Measurements from ENCODE around the gene ANO1. TPM values are rescaled to one million over a fixed set of nuclear protein-coding genes. Genes with fewer than 3 reads are reported as not detected.

ANO1 gene
- total RNA-seq, 1 experiment from 2014 or later: 10.9 TPM

DNA sequence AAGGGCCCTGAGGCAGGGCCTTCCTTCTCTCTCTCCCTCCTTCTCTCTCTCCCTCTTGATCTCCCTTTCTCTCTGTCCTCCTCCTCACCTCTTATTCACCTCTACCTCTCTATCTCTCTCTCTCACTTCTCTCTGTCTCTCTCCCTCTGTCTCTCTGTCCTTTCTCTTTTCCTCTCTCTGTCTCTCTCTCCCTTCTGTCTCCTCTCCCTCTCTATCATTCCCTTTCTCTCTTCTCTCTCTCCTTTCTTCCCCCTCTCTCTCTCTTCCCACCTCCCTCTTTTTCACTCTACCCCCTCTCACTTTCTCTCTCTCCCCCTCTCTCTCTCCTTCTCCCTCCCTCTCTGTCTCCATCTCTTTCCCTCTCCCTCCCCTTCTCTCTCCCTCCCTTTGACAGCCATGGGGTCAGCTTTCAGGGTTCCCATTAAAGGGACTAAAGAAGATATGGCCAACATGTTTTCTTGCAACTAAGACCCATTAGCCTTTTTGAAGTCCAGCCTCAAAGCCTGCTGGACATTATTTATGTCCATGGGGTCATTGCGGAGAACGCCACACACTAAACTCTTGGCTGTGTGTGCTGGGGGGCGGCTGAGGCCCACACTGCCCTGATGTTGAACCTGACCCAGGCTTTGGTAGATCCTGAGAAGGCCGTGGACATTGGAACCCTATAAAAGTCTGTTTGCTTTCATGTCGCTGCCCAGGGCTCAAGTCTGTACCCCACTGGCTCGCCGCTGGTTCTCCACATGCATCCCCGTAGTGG lies 15.0 kb downstream of the ANO1 start:
- no peak overlapping the region for H2BK12ac ChIP-seq (ENCODE audit: insufficient read length, low read depth, low read length)
- H3K27ac ChIP-seq (ENCODE audit: insufficient read length, low read depth, low read length): no peak overlapping the region
- H4K20me1 ChIP-seq (ENCODE audit: control insufficient read depth, insufficient read depth, insufficient read length): peaks cover 3% of the 10 kb centered on the region
- Mint-ChIP-seq H3K4me1 (peaks cover 8 to 12% of the 10 kb centered on the region in 2 experiments), H3K9me3 (no peaks in the 10 kb centered on the region; a peak in 1 of 5 replicates), H3K4me3 (no peak overlapping the region), H3K27me3 (ENCODE audit: low read depth) (peaks cover 21% of the 10 kb centered on the region), H3K27ac (peak overlapping the region in 1 of 3 experiments; percentile 53; a peak in 3 of 7 replicates), H3K36me3 (ENCODE audit: insufficient read depth in 1 of 3, low read depth in 3 of 3) (peaks cover 0 to 7% (median 3%) of the 10 kb centered on the region in 3 experiments; a peak in 5 of 7 replicates)
- no peak overlapping the region for H4K91ac ChIP-seq (ENCODE audit: insufficient read length, low read depth, low read length)
- no CpG with 5 or more reads among the region's 8 CpGs for WGBS (ENCODE audit: extremely low coverage, insufficient read length, low lambda C conversion rate)
- no peak overlapping the region for H3K18ac ChIP-seq (ENCODE audit: insufficient read length, low read depth, low read length)
- no peak overlapping the region for H2BK15ac ChIP-seq (ENCODE audit: low read depth, low read length)
- no peak overlapping the region for H3K14ac ChIP-seq (ENCODE audit: insufficient read depth, low read length)
- H3K79me2 ChIP-seq (ENCODE audit: insufficient read depth, low read length): no peaks in the 10 kb centered on the region
- H2BK120ac ChIP-seq (ENCODE audit: low read depth, low read length, poor library complexity, severe bottlenecking): no peak overlapping the region
- H4K5ac ChIP-seq (ENCODE audit: insufficient read length, low read depth, low read length): no peak overlapping the region
- H3K9ac ChIP-seq (ENCODE audit: extremely low read depth, insufficient read length, low read length): no peak overlapping the region
- H3K23ac ChIP-seq (ENCODE audit: insufficient read length, low read depth, low read length): no peak overlapping the region
- H2AFZ ChIP-seq (ENCODE audit: low read length): no peak overlapping the region
- DNase-seq: no peak
- no peak overlapping the region for H2AK5ac ChIP-seq (ENCODE audit: insufficient read length, low read length)
- no peak overlapping the region for H3T11ph ChIP-seq (ENCODE audit: low read length)
- H4K8ac ChIP-seq (replicated peaks; ENCODE audit: insufficient read length, low read depth, low read length): no peak overlapping the region
- H3K79me1 ChIP-seq (ENCODE audit: insufficient read depth, low read depth, low read length, poor library complexity, severe bottlenecking): no peaks in the 10 kb centered on the region
- H3K4me2 ChIP-seq (ENCODE audit: insufficient read depth, insufficient read length, low read length): no peak overlapping the region
- H3K9me3 ChIP-seq (ENCODE audit: control insufficient read depth, low read depth, low read length): no peaks in the 10 kb centered on the region
- no peak overlapping the region for H2BK5ac ChIP-seq (ENCODE audit: insufficient read length, low read length)
- no peak for TF ChIP-seq CTCF (conservative IDR thresholded peaks at IDR 0.05)
- no peaks in the 10 kb centered on the region for H3K23me2 ChIP-seq (ENCODE audit: insufficient read length, low read depth, low read length, poor library complexity, severe bottlenecking)
- H3K4ac ChIP-seq (ENCODE audit: low read depth, low read length): no peak overlapping the region
- H2BK20ac ChIP-seq (ENCODE audit: low read depth, low read length, poor library complexity, severe bottlenecking): no peak overlapping the region
- H3K56ac ChIP-seq (ENCODE audit: insufficient read length, low read depth, low read length): no peak overlapping the region
- no peaks in the 10 kb centered on the region for H3K4me1 ChIP-seq (ENCODE audit: insufficient read depth, low read length)
- no peaks in the 10 kb centered on the region for H3K27me3 ChIP-seq (ENCODE audit: insufficient read depth, low read length)

All from H9 (cell line).